Thyroid gland (tissue), 4 donors: ENCODE measurements around the gene CAPN12.

ENCODE experiments used
- CTCF ChIP-seq, 6 experiments: fragments of 200-600 bp in 3 of 6; fragments of 450-650 bp in 3 of 6; sonication (generic) in 3 of 6; IDR thresholded peaks; one replicate each; pipeline ENCODE4 v1.5.1; 2016 to 2019; ENCODE audit warnings: antibody characterized with exemption in 6 of 6, mild to moderate bottlenecking in 2 of 6, inconsistent platforms in 1 of 6, moderate library complexity in 1 of 6
- POLR2A ChIP-seq, 2 donors: fragments of 450-650 bp; IDR thresholded peaks; one replicate each; pipeline ENCODE4 v1.6.1; 2017; ENCODE audit warnings: antibody characterized with exemption in 2 of 2, mild to moderate bottlenecking in 2 of 2, moderate library complexity in 1 of 2

DNA sequence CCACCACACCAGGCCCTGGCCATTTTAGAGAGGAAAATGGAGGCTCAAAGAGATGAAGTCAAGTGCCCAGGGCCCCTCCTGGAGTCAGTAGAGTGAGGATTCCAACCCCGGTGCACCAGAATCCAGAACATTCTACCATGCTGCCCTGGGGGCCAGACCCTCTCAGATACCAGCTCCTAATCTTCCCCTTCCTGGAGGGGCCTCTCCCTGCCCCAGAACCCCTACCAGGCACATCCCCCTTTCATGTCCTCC lies 11.1 kb downstream of the CAPN12 start:
- TF ChIP-seq CTCF (IDR thresholded peaks at IDR 0.05) = no peak
- no peak for TF ChIP-seq POLR2A (IDR thresholded peaks at IDR 0.05)
